Mammary epithelial cell (primary cell): ENCODE data around the gene MYMX.

Experiments
- CTCF ChIP-seq, 2 donors: IDR thresholded peaks in 1 of 2; conservative IDR thresholded peaks in 1 of 2; 2 replicates each; pipeline ENCODE4 v1.5.1; 2011 to 2012; ENCODE audit warnings: inconsistent platforms in 2 of 2, low read length in 2 of 2, mild to moderate bottlenecking in 2 of 2, control low read depth in 1 of 2, low read depth in 1 of 2; ENCODE audit not compliant: insufficient read depth in 1 of 2; ENCODE audit errors: extremely low read depth in 1 of 2
- EZH2 ChIP-seq: IDR thresholded peaks from 2 replicates; pipeline ENCODE4 v1.6.1; 2012; ENCODE audit warnings: low read length, inconsistent platforms, borderline replicate concordance

GRCh38 chr6:44201200-44201599 lies 15.5 kb upstream of the MYMX start:
- TF ChIP-seq CTCF (conservative IDR thresholded peaks at IDR 0.05 in 1 of 2, IDR thresholded peaks at IDR 0.05 in 1 of 2; ENCODE audit: extremely low read depth in 1 of 2, insufficient read depth in 1 of 2, low read depth in 1 of 2, low read length in 2 of 2) (no peak), EZH2 (no peak)
